ENCODE measurements around the gene SDK1.

- no peak for TF ChIP-seq CTCF (IDR thresholded peaks at IDR 0.05)
- no peak for TF ChIP-seq POLR2A (IDR thresholded peaks at IDR 0.05)
These were observed 778.9 kb downstream of the SDK1 start for GRCh38 chr7:4079956-4080355.

Data from body of pancreas (tissue), 4 donors.